Measurements from ENCODE around the gene ANTKMT.
A peak's percentile ranks its signal among the peaks of the same experiment; 100 is the strongest.

ANTKMT gene

DNA sequence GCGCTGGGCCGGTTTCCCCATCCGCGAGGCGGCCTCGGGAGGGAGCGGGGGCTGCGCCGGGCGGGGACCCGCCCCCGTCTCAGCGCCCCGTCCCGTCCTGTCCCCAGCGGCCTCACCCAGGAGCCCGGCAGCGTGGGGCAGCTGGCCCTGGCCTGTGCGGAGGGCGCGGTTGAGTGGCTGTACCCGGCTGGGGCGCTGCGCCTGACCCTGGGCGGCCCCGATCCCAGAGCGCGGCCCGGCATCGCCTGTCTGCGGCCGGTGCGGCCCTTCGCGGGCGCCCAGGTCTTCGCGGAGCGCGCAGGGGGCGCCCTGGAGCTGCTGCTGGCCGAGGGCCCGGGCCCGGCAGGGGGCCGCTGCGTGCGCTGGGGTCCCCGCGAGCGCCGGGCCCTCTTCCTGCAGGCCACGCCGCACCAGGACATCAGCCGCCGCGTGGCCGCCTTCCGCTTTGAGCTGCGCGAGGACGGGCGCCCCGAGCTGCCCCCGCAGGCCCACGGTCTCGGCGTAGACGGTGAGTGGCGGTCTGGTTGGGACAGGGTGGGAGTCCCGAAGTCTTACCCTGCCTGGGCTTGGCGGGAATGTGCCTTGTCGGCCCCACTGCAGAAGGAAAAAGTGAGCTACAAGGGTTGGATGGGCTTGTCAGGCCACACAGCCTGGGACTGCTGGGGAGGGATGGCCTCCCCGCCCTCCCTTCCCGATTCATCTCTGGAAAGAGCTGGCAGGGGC is 5.3 kb upstream of the ANTKMT start:
- no peak for DNase-seq

DNA sequence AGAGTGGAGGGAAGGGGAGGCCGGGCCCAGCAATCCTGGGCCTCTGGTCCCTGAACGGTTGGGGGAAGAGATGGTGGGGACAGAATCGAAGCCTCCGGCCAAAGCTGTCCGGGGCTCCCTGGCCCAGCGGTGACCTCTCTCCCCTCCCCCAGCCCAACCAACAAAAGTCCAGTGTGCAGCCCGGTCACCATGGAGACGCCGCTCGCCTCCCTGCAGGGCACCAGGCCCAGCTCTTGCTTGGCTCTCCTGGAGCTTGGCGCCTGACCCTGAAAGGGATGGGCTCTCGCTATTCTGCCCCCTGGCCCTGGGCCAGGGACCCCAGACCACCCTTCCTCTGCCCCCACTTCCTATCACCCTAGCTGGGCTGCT is 4.8 kb upstream of the ANTKMT start:
- DNase-seq: peak; percentile 89

DNA sequence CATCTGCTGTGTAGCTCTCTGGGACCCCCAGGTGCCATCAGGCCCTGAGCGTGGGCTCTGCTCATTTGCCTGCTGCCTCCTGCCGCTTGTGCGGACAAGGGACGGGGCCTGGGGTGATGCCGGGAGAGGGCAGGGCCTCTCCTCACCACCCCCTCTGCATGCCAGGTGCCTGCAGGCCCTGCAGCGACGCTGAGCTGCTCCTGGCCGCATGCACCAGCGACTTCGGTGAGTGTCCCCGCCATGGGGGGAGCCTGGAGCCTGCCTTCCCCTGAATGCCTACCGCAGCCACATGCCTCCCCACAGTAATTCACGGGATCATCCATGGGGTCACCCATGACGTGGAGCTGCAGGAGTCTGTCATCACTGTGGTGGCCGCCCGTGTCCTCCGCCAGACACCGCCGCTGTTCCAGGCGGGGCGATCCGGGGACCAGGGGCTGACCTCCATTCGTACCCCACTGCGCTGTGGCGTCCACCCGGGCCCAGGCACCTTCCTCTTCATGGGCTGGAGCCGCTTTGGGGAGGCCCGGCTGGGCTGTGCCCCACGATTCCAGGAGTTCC is 4.1 kb upstream of the ANTKMT start:
- DNase-seq: no peak

DNA sequence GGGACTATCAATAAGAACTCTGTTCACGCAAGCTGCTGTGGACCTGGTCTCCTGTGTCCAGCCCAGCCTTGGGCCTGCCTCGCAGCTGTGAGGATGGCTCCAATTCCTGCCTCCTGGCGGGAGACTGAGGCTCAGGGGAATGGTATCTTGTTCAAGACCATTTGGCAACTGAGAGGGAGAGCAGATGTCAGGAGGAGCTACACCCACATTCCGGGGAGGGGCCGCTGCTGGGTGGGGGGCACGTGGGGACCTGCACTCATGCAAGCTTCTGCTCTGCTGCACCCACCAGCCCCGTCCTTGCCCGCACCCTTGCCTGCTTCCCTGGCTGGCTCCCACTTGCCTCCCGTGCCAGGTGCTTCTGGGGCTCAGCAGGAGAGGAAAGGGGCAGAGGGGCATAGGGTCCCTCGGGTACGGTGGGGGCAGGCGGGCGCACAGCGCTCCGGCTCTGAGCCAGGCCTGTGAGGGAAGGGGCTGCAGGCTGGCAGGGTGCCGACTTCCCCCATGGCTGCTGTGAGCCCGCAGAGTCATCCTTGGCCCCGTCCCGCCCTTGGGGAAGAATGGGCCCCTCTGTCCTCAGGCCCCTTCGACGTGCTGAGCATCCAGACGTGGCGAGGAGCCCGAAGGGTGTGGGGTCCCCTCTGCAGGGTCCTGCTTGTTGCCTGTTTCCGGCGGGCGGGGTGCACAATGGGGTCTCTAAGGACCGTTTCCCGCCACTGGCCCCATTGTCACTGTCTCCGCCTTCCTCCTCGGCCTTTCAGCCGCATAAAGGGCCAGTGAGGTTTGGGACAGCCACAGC is 3.3 kb upstream of the ANTKMT start:
- no peak for DNase-seq

DNA sequence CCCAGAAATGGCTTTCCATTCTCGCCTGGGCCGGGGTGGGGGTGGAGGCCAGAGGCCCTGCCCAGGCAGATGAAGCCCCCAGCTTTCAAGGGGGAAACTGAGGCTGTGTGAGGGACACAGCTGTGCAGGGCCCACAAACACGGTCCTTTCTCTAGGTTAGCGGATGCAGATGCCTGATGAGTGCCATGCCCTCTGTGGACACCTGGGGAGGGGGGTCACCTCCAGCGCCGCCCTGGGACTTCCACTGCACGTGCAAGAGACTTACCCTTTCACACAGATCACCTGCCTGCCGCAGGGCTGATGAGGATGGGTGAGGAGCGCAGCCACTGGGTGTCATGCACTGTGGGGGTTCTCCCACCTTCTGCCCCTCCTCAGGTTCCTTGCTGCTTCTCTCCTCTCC is 2.6 kb upstream of the ANTKMT start:
- no peak for DNase-seq

DNA sequence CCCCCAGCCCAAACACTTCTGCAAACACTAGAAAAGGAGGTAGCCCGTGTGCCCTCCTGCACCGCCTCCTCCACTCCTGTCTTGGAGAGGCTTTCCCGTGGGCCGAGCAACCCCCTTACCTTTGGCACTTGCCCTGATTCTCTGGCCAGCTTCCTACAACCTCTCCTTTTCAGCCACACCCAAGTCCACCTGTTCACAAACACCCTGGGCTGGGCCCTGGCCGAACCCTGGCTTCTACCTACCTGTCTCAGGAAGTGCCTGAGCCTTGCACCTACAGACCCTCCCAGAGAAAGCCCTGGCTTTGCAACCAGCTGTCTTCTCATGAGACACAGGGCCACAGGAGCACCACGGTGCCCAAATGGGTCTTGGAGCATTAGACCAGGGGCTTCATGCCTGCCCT is 2.0 kb upstream of the ANTKMT start:
- DNase-seq: no peak

DNA sequence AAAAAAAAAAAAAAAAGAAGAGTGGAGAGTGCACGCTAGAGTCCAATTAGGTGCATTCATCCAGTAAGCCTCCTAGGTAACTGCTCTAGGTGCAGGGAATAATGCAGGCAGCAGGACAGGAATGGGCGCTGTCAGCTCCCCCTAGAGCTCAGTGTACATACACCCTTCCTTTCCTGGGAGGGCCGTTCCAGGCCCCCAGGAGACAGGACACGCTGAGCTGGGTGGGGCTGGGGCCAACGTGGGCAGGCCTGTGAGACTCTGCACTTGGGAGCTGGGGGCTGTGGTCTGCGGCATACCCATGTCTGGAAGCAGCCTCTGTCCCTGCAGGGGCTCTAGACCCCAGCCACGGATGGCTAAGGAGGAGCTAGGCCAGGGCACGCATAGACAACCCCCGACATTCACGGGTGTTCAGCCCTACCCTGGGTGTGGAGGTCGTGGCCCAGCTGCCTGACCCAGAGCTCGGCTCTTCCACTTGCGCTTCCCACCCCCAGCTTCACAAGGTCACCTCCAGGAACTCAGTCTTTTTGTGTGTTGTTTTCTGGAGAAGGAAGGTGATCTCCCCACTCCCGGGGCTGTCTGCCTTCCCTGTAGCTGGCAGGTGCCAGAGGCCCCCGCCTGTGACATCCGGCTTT is 1.0 kb upstream of the ANTKMT start:
- DNase-seq: no peak

DNA sequence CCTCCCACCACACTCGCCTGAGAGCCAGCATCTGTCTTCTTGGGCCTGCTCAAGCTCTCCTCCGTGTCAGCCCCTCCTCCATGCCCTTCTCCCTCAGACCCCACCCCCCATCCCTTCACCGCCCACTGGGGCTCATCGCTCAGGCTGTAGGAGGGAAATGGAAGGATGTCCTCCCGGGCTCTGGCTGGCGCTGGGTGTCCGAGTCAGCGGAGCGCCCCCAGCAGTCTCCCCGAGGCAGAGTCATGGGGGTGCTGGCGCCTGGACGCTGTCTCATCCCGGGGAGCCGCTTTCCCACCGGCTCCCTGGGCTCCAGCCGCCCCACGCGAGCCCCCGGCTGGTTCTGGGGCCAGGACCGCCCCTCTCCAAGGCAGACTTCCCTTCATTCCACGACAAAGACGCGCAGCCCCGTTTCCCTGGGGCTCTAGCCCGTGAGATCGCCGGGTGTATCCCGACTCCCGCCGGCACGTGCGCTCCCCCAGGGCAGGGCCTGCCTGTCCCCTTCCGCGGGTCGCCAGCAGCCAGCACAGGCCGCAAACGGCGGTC is 428 bp upstream of the ANTKMT start:
- DNase-seq: peak; percentile 92

DNA sequence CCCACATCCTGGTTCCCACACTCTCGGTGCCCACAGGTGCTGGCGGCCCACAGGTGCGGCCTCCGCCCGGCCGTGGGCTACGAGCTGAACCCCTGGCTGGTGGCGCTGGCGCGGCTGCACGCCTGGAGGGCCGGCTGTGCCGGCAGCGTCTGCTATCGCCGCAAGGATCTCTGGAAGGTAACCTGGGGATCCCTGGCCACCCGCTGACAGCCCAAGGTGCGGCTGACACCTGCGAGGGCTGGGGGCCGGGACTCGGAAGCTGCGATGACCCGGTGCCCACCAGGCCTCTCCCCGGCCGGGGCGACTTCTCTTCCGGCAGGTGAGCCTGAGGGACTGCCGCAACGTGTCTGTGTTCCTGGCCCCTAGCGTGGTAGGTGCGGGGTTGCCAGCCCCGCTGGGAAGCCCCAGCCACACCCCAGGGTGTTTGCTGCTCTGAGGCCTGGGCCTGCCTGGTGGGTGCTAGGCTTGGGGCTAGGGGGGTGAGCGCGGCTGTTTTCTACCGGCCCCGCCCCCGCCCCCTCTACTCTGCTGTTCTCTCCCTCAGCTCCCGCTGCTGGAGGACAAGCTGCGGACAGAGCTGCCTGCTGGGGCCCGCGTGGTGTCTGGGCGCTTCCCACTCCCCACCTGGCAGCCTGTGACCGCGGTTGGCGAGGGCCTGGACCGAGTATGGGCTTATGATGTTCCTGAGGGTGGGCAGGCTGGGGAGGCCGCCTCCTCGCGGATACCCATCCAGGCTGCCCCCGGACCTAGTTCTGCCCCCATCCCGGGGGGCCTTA is 1.0 kb downstream of the ANTKMT start:
- no peak for DNase-seq

DNA sequence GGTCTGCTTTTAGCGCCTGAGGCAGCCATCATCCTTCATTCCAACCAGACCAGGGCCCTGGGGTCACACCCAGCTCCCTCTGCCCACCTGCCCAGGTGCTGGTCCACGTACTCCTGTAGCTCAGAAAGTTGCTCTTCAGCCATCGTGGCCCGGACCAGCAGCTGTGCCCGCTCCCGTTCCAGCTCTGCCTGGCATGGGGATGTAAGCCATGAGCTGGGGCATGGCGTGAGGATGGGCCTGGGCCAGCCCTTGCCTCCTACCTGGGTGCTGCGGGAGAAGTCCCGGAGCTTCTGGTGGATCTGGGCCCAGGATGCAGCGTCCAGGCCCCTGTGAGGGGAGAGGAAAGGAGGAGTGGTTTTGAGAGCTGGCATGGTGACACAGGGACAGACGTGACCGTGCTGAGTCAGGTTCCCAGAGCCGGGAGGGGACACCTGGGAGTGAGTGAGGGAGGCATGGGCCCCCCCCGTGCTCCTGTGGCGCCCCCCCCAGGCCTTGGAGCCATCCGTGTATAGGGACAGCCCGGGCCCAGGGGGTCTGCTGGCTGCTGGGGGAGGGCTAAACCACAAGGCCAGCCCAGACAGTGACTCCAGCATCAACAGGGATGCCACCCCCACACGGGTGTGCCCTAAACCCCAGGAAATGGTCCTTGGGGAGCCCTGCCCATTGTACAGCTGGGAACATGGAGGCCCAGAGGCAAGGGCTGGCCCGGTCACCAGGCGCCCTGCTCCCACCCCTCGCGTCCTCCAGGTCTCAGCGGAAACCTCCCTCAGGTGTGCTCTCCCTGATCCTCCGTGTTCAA is 2.1 kb downstream of the ANTKMT start:
- DNase-seq: no peak

DNA sequence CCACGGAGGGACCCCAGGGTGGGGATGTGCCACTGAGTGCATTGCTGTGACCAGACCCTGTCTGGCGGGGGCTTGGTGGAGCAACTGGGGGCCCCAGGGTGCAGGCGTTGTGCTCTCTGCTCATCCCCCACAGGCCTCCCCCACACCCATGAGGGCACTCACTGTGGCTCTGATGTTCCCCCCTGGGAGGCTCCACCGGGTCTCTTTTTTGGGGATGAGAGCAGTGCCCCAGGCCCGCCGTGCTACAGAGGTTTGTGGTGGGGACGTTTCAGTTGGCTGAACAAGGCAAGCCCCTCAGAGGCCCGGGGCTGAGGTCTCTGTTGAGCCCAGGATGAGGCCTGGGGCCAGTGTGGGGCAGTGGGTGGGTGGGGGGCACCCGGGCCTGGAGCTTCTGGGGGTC is 2.7 kb downstream of the ANTKMT start:
- DNase-seq: no peak

DNA sequence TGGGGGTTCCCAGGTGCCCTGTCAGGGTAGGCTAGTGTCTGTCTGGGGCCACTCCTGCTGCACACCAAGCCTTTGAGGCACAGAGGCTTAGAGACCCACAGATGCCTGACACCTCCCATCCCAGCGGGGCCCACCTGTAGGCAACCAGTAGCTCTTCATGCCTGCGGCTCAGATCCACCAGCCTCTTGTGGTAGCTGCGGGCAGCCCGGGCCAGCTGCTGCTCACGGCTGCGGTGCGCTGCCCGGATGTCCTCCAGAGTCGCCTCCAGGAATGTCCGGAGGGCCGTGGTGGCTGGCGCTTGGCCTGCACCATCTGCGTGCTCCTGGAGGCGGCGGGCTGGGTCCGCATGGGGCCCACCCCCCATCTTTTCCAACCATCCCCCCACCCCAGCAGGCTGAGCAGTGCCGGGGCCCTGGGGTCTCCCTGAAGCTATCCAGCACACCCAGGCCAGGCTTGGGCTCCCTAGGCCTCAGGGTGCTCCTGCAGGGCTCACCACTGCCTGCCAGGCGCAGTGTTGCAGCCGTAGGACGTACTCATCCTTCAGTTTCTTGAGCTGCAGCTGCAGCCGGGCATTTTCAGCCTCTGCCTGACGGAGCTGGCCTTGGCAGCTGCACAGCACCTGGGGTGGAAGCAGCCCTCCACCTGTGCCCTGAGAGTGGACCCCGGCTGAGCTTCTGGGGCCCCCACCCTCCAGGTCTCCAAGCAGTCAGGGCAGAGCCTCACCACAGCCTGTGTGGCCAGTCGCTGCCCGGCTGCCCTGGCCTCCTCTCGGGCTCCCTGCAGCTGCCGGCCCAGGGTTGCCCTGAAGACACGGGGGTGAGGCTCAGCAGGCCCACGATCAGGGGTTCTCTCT is 3.5 kb downstream of the ANTKMT start:
- DNase-seq: no peak

DNA sequence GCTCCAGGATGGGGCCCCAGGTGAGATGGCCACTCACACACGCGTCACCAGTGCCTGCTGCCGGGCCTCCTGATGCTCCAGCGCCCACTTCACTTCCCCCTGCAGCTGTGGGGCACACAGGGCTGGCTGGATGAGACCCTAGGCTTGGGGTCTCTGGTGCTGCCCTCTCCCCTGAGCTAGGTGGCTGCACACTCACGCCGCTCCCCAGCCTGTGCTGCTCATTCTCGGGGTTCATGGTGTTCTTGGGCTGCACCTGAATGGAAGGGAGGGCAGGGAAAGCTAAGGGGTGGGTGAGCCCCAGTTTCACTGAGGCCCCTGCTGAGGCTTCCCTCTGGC is 4.1 kb downstream of the ANTKMT start:
- no peak for DNase-seq

DNA sequence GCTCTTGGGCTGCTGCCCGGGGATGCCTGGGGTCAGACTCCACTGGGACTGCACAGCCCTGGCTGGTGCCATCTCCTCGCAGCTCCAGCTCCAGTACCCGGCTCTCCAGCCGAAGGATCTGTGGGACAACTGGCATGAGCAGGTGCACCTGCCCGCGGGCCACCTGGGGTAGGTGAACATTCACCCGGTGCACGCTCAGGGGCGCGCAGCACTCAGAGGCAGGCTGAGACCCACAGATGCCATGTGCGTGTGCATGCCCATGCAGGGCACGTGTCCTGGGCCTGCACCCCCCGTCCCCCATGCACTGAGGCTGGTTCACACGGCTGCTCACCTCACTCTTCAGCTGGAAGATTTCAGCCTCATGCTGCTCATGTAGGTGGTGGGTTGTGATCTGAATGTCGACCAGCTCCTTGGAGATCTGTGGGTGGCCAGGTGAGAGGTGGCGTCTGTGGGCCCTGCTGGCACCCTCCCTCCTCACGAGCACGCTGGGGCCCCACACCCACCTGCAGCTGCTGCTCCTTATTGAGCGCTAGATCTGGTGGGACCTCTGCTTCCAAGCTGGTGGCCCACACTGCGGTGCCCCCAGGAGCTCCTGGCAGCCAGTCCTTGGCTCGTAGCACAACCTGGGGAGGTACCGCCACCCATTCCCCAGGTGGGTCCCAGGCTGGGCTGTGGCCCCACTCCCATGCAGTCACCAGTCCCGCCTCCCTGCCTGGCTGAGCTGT is 4.7 kb downstream of the ANTKMT start:
- peak; percentile 16 for DNase-seq

DNA sequence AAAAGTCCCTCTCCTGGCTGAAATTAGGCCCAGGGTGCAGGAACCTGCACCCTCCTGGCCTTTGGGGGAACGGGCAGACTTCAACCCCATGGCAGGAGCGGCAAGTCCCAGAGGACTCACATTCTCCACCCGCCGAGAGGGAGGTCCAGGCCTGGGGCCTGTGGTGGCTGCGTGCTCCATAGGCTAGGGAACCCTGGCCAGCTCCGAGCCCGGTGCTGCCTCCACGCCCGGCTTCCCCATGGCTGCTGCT is 5.2 kb downstream of the ANTKMT start:
- DNase-seq: no peak

DNA sequence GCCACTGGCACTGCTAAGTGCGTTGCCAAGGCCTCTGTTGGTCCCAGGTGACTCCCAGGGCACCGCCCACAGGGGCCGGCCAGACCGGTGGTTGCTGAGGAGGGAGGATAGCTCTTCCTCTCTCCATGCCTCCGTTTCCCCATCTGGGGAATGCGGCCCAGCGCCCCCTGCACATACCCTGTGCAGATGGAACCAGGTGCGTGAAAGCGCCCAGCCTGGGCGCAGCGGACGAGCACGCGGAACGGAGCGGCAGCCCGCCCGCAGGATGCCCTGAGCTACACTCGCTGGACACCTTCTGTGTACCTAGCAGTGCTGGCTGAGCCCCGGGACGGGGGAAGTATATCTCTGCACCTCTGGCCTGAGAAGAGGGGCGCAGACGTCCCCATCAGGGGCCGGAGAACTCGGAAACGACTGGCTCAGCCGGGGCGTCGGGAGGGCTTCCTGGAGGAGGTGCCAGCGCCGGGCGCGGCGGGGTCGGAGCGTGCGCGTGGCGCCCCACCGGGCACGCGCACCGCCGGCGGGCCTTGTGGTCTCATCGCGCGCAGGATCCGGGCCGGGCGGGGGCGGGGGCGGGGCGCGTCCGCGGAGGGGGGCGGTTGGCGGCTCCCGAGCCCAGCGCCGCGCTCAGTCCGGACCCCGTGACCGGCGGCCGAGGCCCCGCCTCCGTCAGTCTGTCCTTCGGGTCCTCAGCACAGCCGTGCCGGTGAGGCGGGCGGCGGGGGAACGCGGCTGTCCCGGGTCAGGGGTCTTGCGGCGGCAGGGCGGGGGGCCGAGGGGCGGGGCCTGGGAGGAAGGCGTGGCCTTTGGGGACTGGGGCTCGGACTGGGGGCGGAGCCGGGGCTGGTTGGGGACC is 5.7 kb downstream of the ANTKMT start, which contains the start of the genes CCDC78 and HAGHL:
CCDC78 (minus strand) TSS at position 6 of the 853 bp plus-strand sequence. CDS start 76 bp downstream, outside the sequence.
HAGHL (plus strand) TSS at position 669 of the 853 bp plus-strand sequence. CDS start 404 bp downstream, outside the sequence.
- peak; percentile 47 for DNase-seq

DNA sequence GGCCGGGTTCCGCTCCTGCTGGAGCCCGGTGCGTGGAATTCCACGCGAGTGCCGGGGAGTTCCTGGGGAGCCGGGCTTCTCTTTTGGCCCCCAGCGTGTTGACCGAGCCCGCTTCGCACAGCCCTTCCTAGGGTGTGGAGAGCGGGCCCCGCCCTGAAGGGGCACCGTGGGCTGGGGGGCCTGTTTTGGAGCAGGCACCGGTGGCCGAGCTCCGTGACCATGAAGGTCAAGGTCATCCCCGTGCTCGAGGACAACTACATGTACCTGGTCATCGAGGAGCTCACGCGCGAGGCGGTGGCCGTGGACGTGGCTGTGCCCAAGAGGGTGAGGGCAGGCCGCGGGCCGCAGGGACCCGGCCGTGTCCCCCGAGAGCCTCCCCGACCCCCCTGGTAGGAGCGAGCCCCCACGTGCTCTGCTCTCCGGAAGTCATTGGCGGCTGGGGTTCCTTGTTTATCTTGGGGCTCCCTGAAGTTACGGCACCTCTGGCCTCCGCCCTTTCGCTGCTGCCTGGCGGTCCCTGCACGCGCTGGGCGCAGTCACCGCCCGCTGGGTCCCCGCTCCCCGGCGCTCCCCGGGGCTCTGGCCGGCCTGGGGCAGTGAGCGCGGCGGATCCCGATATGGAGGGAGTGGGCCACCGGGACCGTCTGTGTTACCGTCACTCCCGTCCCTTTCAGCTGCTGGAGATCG is 6.5 kb downstream of the ANTKMT start:
- peak; percentile 63 for DNase-seq

DNA sequence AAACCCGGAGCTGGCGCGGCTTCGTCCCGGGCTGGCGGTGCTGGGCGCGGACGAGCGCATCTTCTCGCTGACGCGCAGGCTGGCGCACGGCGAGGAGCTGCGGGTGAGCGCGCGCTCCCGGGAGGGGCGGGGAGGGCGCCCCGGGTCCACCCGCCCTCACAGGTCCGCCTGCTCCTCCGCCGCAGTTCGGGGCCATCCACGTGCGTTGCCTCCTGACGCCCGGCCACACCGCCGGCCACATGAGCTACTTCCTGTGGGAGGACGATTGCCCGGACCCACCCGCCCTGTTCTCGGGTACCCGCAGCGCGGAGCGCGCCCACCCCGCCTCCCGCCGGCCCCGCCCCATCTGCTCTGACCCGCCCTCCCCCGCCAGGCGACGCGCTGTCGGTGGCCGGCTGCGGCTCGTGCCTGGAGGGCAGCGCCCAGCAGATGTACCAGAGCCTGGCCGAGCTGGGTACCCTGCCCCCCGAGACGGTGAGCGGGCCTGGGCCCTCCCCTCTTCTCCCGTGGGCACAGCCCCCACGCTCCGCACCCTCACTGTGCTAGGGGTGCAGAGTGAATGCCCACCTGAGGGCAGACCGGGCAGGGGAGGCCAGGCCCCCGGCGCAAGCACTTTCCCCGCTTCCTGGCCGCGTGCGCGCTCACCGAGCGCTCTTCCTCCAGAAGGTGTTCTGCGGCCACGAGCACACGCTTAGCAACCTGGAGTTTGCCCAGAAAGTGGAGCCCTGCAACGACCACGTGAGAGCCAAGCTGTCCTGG is 7.4 kb downstream of the ANTKMT start:
- peak; percentile 64 for DNase-seq

All from retina (tissue), 1 donor.